Testis (tissue), 2 donors: ENCODE data around the gene ACO1.

Experiments
- POLR2A ChIP-seq: fragments of 450-650 bp; IDR thresholded peaks from one replicate; pipeline ENCODE4 v1.6.1; 2017; ENCODE audit warnings: antibody characterized with exemption, mild to moderate bottlenecking, moderate library complexity
- TF ChIP-seq, protein P1 (sequence below), 3 experiments: fragments of 450-650 bp in 2 of 3; fragments of 200-600 bp in 1 of 3; sonication (generic) in 1 of 3; IDR thresholded peaks; one replicate each; pipeline ENCODE4 v1.5.1; 2016 to 2019; ENCODE audit warnings: antibody characterized with exemption in 3 of 3, mild to moderate bottlenecking in 2 of 3, moderate library complexity in 1 of 3

- TF ChIP-seq, protein P1, sequence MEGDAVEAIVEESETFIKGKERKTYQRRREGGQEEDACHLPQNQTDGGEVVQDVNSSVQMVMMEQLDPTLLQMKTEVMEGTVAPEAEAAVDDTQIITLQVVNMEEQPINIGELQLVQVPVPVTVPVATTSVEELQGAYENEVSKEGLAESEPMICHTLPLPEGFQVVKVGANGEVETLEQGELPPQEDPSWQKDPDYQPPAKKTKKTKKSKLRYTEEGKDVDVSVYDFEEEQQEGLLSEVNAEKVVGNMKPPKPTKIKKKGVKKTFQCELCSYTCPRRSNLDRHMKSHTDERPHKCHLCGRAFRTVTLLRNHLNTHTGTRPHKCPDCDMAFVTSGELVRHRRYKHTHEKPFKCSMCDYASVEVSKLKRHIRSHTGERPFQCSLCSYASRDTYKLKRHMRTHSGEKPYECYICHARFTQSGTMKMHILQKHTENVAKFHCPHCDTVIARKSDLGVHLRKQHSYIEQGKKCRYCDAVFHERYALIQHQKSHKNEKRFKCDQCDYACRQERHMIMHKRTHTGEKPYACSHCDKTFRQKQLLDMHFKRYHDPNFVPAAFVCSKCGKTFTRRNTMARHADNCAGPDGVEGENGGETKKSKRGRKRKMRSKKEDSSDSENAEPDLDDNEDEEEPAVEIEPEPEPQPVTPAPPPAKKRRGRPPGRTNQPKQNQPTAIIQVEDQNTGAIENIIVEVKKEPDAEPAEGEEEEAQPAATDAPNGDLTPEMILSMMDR (IDR thresholded peaks at IDR 0.05): no peak
- no peak for TF ChIP-seq POLR2A
Measured at GRCh38 chr9:32339424-32339823, 45.0 kb upstream of the ACO1 start.
